Uterus (tissue), 4 donors: ENCODE measurements around the gene ADCY7. TPM values are rescaled to one million over a fixed set of nuclear protein-coding genes. Genes with fewer than 3 reads are reported as not detected.

Experiments
- DNase-seq, 2 donors: peaks; one replicate each; pipeline ENCODE4 v3.0.0-alpha.2; 2019 to 2020
- H3K27ac ChIP-seq, 2 donors: fragments of 200-600 bp; sonication (generic); 1 replicate in 1 of 2; 2 replicates in 1 of 2; pipeline ENCODE4 v1.5.1; 2016 to 2018
- H3K27me3 ChIP-seq, 2 donors: fragments of 200-600 bp; sonication (generic); one replicate each; pipeline ENCODE4 v1.5.1; 2018 to 2019; ENCODE audit warnings: control low read depth in 1 of 2
- H3K36me3 ChIP-seq, 2 donors: fragments of 200-600 bp; sonication (generic); one replicate each; pipeline ENCODE4 v1.5.1; 2019; ENCODE audit warnings: control low read depth in 1 of 2
- H3K4me1 ChIP-seq, 2 donors: fragments of 200-600 bp; sonication (generic); one replicate each; pipeline ENCODE4 v1.5.1; 2018 to 2019; ENCODE audit warnings: control low read depth in 1 of 2
- H3K4me3 ChIP-seq, 2 donors: fragments of 200-600 bp; sonication (generic); 1 replicate in 1 of 2; 2 replicates in 1 of 2; pipeline ENCODE4 v1.5.1; 2018 to 2019; ENCODE audit warnings: mild to moderate bottlenecking in 1 of 2
- H3K9me3 ChIP-seq, 2 donors: fragments of 200-600 bp; sonication (generic); one replicate each; pipeline ENCODE4 v1.5.1; 2019; ENCODE audit warnings: control low read depth in 1 of 2
- CTCF ChIP-seq, 4 experiments: fragments of 200-600 bp in 2 of 4; fragments of 450-650 bp in 2 of 4; sonication (generic) in 2 of 4; IDR thresholded peaks; one replicate each; pipeline ENCODE4 v1.5.1; 2016 to 2019; ENCODE audit warnings: antibody characterized with exemption in 4 of 4, mild to moderate bottlenecking in 2 of 4, moderate library complexity in 1 of 4
- POLR2A ChIP-seq, 2 donors: fragments of 450-650 bp; IDR thresholded peaks; one replicate each; pipeline ENCODE4 v1.6.1; 2016; ENCODE audit warnings: antibody characterized with exemption in 2 of 2, mild to moderate bottlenecking in 1 of 2, moderate library complexity in 1 of 2
- intact Hi-C: fragments of 100-400 bp; cut with DNase I; formaldehyde crosslinking; loops from one replicate; pipeline ENCODE4 v1.15.1; 2023; ENCODE audit warnings: low total_unique reads
- total RNA-seq, 4 donors: library from RNA; depleted of rRNA in 3 of 4; stranded (reverse); fragments of >200 nt in 3 of 4; gene quantifications; one replicate each; pipeline versions ENCODE4 v1.1.0 to v1.2.4, GENCODE V29; 2014 to 2023
- donor health status: DM: yes; HTN: yes; CAD: no.

The ADCY7 gene
- total RNA-seq, 4 donors from 2014 or later = 3.3 to 25.9 (median 6.6) TPM

- no peaks in the 10 kb centered on the region for H3K36me3 ChIP-seq
- no peaks in the 10 kb centered on the region for H3K4me1 ChIP-seq
- H3K9me3 ChIP-seq = no peaks in the 10 kb centered on the region
- TF ChIP-seq POLR2A (IDR thresholded peaks at IDR 0.05) (no peak), CTCF (IDR thresholded peaks at IDR 0.05) (no peak)
- intact Hi-C loops = no loop called here
- H3K27me3 ChIP-seq = no peaks in the 10 kb centered on the region
- H3K4me3 ChIP-seq = no peak overlapping the region
- no peak overlapping the region for H3K27ac ChIP-seq
- DNase-seq = no peak
These were observed 12.3 kb upstream of the ADCY7 start for GRCh38 chr16:50254072-50254471.

DNA sequence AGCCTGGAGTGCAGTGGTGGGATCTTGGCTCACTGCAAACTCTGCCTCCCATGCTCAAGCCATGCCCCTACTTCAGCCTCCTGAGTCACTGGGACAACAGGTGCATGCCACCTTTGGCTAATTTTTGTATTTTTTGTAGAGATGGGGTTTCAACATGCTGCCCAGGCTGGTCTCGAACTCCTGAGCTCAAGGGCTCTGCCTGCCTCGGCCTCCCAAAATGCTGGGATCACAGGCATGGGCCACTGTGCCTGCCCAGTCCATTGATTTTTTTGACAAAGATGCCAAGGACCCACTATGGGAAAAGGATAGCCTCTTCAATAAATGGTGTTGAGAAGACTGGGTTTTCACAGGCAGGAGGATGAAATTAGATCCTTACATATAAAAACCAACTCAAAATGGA lies 10.8 kb upstream of the ADCY7 start:
- no peak overlapping the region for H3K4me3 ChIP-seq
- no peak overlapping the region for H3K27ac ChIP-seq
- H3K27me3 ChIP-seq = no peaks in the 10 kb centered on the region
- no peaks in the 10 kb centered on the region for H3K36me3 ChIP-seq
- intact Hi-C loops = no loop called here
- H3K9me3 ChIP-seq = no peaks in the 10 kb centered on the region
- TF ChIP-seq POLR2A (IDR thresholded peaks at IDR 0.05) (no peak), CTCF (IDR thresholded peaks at IDR 0.05) (no peak)
- DNase-seq = no peak
- no peaks in the 10 kb centered on the region for H3K4me1 ChIP-seq

DNA sequence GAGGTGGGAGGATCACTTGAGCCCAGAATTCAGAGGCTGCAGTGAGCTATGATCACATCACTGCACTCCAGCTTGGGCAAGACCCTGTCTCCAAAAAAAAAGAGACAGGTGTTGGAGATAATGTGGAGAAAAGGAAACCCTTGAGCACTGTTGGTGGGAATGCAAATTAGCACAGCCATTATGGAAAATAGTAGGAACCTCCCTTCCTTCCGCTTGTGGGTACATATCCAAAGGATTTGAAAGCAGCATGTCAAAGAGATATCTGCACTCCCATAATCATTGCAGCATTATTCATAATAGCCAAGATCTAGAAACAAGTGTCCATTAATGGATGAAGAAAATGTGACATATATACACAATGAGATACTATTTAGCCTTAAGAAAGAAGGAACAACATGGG lies 9.7 kb upstream of the ADCY7 start:
- intact Hi-C loops = no loop called here
- no peaks in the 10 kb centered on the region for H3K27me3 ChIP-seq
- H3K27ac ChIP-seq = no peak overlapping the region
- no peaks in the 10 kb centered on the region for H3K36me3 ChIP-seq
- DNase-seq = no peak
- no peak overlapping the region for H3K4me3 ChIP-seq
- no peaks in the 10 kb centered on the region for H3K4me1 ChIP-seq
- H3K9me3 ChIP-seq = no peaks in the 10 kb centered on the region
- TF ChIP-seq CTCF (IDR thresholded peaks at IDR 0.05) (no peak), POLR2A (IDR thresholded peaks at IDR 0.05) (no peak)

DNA sequence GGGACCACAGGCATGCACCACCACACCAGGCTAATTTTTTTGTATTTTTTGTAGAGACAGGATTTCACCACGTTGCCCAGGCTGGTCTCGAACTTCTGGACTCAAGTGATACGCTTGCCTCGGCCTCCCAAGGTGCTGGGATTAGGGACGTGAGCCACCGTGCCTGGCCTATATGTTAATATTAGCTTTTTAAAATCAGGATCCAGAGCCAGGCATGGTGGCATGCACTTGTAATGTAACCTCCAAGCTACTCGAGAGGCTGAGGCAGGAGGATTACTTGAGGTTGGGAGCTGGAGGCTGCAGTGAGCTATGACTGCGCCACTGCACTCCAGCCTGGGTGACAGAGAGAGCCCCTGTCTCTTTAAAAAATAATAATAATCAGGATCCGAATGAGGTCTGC lies 8.5 kb upstream of the ADCY7 start:
- TF ChIP-seq POLR2A (IDR thresholded peaks at IDR 0.05) = no peak
- no peak for TF ChIP-seq CTCF (IDR thresholded peaks at IDR 0.05)
- intact Hi-C loops = no loop called here
- DNase-seq = no peak
- Histone ChIP-seq H3K9me3 (no peaks in the 10 kb centered on the region), H3K36me3 (no peaks in the 10 kb centered on the region), H3K27me3 (no peaks in the 10 kb centered on the region), H3K4me3 (no peak overlapping the region), H3K4me1 (no peaks in the 10 kb centered on the region), H3K27ac (no peak overlapping the region)

DNA sequence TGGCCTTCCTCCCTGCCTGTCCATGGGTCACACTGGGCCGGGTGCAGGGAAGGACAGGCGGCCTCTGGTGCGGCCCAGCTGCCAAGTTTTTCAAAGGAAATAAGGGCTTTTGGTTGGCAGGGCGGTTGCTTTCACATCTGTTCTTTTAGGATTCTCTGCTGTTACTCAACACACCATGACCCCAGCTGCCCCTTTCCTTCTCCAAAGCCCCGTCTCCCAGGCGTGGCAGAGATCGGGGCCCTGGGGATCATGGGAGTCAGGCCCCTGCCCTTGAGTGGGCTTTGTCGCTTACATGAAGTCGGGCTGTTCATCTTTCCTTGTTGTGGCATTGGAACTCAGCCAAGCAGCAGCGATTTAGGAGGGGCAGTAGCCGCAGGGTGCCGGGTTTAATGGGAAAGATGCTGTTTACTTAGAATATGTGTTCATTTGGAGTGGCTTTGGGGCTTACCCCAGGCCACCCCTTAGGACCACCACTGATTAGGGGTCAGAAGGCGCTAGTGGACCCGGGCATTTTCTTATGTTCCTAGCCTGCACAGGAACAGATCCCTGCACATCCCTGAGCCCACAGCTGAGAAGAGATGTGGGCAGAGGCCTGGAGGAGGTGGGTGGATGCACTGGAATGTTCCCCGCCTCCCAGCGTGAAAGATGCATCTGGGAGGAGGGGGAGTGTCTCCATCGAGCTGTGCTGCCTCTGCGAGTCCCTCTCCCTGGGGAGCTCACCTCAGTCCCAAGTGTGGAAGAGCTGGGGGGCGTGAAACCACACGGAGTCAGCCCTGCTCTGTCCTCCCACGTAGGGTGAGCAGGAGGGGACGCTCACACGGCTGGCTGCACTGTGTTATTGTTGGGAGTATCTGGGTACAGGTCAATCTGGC lies 6.8 kb upstream of the ADCY7 start:
- Histone ChIP-seq H3K27ac (no peak overlapping the region), H3K36me3 (no peaks in the 10 kb centered on the region), H3K4me3 (no peak overlapping the region), H3K9me3 (no peaks in the 10 kb centered on the region), H3K27me3 (no peaks in the 10 kb centered on the region), H3K4me1 (no peaks in the 10 kb centered on the region)
- peak in 1 of 2 donors; percentile 44 for DNase-seq
- intact Hi-C loops = no loop called here
- TF ChIP-seq CTCF (IDR thresholded peaks at IDR 0.05) (no peak), POLR2A (IDR thresholded peaks at IDR 0.05) (no peak)
